ENCODE data around the gene CCDC146.
"Not testable (repeated sequence)": the region's sequence is repeated elsewhere in the genome, so short reads cannot be mapped to it uniquely, and the experiment has no call there.

Gene CCDC146, protein sequence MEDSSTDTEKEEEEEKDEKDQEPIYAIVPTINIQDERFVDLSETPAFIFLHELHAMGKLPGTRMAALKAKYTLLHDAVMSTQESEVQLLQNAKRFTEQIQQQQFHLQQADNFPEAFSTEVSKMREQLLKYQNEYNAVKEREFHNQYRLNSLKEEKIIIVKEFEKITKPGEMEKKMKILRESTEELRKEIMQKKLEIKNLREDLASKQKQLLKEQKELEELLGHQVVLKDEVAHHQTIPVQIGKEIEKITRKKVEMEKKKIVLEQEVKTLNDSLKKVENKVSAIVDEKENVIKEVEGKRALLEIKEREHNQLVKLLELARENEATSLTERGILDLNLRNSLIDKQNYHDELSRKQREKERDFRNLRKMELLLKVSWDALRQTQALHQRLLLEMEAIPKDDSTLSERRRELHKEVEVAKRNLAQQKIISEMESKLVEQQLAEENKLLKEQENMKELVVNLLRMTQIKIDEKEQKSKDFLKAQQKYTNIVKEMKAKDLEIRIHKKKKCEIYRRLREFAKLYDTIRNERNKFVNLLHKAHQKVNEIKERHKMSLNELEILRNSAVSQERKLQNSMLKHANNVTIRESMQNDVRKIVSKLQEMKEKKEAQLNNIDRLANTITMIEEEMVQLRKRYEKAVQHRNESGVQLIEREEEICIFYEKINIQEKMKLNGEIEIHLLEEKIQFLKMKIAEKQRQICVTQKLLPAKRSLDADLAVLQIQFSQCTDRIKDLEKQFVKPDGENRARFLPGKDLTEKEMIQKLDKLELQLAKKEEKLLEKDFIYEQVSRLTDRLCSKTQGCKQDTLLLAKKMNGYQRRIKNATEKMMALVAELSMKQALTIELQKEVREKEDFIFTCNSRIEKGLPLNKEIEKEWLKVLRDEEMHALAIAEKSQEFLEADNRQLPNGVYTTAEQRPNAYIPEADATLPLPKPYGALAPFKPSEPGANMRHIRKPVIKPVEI

DNA sequence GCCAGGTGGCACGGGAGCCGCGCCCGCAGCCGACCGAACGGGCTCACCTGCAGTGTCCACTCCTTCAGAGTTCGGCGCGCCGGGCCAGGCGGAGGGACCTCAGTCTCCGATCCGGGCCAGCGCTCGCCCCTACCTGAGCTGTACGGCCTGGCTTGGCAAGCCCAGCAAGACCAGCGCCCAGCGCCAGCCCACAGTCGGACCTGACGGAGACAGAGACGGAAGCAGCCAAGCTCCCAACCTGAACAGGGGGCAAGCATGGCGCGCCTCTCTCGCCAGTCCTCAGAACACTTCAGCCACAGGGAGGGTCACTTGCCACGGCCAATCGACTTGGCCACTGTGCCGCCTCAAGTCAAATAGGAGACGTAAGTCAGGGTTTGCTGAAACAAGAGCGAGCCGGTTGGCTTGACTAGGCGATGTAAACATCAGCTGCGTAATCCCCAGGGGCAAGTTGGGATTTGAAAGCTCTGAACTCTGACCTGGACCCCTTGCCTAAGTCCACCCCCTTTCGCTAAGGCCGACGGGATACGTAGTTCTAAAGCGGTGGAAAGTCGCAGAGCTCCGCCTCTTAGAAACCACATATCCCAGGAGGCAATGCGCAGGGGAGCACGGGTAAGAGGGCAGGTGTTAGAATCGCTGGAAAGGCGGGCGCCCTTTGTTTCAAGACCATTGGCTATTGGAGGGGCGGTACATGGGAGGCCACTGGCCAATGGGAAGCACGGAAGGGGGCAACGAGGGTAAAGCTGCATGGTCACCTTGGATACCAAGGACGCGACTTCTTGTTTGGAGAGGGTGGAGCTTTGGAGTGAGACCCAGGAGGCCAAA lies at the start of gene CCDC146:
TSS of gene CCDC146 (plus strand) at position 756 of the 822 bp plus-strand sequence. CDS start 45,054 bp downstream, outside the sequence.
- peak; percentile 90 for DNase-seq

DNA sequence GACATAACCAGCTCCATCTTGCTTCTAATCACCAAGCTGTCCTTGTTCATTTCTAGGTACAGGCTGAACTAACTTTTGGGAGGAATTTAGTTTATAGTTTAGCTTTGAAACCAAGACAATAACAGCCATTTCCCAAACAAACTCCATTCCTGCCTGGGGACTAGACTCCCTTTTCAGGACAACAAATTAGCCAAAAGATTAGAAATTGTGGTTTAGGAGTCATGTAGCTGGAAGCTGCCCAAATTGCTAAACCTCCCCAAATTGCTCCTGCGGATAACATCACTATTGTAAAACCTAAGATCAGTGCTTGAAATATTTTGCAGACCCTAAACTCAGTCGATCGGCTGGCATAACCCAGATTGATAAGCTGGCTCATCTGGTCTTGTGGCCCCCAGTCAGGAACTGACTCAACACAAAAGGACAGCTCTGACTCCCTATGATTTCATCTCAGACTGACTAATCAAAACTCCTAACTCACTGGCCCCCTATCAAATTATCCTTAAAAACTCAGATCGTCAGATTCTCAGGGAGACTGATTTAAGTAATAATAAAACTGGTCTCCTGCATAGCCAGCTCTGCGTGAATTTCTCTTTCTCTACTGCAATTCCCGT lies 47.5 kb upstream of the CCDC146 start:
- DNase-seq: not testable (repeated sequence)

DNA sequence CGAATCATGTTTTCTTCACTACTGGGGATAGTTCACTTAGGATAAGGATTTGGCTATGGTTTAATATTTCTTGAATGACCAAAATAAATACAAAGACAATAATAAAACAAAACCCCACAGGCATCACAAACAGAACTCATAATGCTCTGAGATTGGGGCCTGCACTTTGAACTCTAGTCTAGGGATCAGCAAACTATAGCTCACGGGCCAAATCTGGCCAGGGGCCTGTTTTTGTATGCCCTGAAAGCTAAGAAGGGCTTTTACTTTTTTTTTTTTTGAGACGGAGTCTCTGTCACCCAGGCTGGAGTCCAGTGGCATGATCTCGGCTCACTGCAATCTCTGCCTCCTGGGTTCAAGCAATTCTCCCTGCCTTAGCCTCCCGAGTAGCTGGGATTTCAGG lies 45.4 kb upstream of the CCDC146 start:
- DNase-seq: not testable (repeated sequence)

DNA sequence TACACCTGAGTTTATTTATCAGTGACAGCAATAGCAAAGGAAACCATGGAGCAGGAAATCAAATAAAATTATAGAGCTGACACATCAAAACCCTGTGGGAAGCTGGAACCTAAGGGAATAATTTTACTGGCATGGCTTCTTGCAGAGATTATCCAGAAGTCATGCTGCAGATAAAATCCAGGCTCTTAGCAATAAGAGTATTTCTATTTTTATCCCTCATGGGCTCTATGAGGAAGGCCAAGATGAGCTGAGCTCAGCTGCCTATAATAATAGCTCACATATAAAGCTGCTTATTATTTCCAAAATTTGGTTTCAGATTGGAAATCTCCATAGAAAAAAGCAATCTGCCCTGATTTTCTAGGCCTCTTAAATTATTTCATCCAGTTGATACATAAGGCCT lies 43.3 kb upstream of the CCDC146 start:
- DNase-seq: not testable (repeated sequence)

DNA sequence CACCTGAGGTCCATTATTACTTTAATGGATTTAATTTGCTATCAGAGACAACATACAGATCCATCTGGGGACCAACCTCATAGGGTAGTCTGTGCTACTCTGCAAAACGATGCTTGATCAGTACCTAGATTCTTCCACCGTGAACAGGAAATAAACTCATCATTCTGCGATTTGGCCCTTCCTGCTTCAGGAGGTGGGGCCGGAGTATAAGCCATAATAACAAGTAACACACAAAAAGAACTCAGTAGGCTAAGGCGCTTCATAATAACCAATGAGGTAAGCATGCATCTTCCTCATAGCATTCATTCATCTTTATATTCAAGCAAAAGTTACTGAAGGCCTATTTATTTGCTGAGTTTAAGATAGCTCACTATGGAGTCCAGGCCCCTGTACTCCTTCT lies 42.8 kb upstream of the CCDC146 start:
- DNase-seq: not testable (repeated sequence)

DNA sequence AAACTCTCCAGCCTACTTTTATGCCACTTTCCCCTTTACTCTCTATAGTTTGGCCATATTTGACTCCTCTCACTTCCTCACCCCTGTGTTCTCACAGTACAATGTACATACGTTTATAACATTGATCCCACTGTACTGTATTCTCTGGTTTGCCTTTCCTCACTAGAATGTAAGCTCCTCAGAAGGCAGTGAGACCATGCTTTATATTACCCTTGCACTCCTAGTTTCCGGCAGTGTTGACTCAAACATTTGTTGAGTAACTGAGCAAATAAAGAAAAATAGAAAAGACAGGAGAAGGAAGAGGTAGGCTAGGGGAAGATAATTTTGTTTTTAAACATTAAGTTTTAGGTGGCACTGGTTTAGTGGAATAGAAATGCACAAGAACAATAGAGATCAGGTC lies 42.2 kb upstream of the CCDC146 start:
- not testable (repeated sequence) for DNase-seq

DNA sequence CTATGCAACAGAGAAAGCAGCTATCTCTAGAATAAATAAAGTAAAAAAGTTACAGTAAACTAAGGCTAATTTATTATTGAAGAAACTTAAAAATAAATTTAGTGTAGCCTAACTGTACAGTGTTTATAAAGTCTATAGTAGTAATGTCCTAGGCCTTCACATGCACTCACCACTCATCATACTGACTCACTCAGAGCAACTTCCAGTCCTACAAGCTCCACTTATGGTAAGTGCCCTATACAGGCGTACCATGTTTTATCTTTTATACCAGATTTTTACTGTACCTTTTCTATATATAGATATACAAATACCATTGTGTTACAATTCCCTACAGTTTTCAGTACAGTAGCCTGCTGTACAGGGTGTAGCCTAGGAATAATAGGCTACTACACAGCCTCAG lies 40.2 kb upstream of the CCDC146 start:
- not testable (repeated sequence) for DNase-seq

DNA sequence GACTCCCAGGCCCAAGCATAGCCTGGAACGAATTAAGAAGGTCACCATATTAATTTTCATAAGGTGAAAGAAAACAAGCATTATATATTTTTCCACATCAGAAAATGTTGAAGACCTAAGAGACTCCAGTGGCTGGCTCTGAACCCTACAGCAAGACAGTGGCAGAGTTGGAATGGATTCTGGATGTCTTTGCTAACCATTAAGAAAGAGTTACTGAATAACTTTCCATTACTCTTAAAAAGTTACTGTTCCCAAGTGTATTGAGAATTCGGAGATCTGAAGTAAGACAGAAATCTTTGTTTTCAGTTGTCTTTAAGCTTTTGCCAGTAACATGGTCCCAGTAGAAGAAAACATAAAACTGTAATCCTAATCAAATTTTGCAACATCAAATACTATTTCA lies 30.1 kb upstream of the CCDC146 start:
- DNase-seq: not testable (repeated sequence)

DNA sequence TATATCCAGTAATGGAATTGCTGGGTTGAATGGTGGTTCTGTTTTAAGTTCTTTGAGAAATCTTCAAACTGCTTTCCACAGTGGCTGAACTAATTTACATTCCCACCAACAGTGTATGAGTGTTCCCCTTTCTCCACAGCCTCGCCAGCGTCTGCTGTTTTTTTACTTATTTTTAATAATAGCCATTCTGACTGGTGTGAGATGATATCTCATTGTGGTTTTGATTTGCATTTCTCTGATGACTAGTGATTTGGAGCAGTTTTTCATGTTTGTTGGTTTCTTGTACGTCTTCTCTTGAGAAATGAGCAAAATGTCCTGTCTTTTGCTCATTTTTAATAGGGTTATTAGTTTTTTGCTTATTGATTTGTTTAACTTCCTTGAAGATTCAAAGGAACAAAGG lies 21.9 kb upstream of the CCDC146 start:
- not testable (repeated sequence) for DNase-seq

DNA sequence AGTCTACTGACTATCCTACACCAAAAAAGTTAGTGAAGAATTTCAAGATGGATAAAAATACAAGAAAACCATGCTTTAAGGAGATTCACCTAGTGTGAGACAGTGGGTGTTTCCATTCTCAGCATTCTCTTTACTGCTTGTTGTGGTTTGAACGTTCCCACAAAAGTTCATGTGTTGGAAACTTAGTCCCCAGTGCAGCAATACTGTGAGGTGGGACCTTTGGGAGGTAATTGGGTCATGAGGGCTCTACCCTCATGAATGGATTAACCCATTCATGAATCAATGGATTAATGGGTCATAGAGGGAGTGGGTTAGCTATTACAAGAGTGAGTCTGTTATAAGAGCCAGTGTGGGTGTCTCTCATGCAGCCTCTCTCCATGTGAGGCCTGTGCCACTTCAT lies 21.2 kb upstream of the CCDC146 start:
- DNase-seq: not testable (repeated sequence)

DNA sequence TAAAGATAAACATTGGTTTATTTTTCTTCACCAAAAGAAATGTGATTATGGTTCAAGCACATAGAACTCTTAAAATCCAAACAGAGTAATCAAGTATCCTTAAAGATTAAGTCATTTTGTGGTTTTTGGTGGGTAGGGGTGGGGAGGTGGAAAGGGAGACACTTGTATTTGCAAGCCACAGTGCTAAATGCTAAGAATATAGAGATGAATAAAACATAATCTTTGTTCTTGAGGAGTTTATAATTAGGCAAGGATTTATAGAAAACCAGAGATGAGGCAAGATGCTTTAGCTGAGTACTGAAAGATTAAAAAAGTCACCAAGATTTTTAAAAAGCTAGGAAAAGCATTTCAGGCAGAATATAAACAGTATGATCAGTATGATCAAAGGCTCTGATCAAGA lies 19.7 kb upstream of the CCDC146 start:
- DNase-seq: not testable (repeated sequence)

DNA sequence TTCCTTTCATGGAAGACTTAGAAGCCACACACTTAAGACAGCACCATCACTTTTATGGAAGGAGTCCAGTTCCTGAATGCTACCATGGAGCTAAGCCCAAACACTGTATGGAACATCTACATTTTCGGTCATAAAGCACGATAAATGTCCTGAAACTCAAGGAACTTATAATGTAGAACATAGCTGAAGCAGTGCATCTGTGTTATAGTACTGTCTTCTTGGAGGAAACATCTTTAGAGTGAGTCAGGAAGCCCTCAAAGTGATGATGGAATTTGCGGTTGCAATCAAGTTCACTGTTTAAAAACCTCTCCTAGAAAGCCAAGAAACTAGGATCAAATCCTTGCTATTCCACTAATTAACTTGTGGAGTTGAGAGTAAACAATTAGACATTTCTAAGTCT lies 16.5 kb upstream of the CCDC146 start:
- DNase-seq: not testable (repeated sequence)

DNA sequence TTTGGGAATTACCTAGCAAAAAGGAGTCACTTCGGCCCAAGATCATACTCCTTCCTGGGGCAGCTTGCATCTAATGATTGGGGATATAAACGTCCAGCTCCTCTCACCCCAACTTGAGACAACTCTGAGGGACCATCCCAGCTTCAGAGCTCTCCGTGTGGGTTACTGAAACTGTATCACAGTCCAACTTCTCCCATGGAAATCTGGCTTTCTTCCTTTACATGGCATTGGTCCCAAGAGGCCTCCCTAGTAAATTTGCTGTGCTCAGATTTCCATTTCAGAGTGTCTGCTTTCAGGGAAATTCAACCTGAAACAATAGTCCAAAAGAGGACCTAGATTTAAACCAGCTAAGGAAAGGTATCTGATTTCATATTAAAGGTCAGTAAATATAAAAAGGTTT lies 14.8 kb upstream of the CCDC146 start:
- not testable (repeated sequence) for DNase-seq

DNA sequence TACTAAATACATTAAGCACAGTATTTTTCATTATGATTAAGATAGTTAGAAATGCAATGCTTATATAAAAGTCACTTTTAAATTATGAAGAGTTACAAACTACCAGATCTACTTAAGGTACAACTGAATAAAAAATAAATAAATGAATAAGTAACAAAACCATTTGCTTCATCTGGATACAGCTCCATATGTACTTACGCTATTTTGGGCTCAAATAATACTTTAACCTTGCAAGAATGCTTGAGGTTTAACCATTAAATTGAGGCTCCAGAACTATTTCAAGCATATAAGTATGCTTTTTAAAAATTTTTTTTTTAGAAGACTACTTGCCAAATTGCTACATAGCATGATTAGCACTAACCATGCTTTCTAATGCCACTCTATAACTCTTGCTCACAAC lies 14.1 kb upstream of the CCDC146 start:
- not testable (repeated sequence) for DNase-seq

DNA sequence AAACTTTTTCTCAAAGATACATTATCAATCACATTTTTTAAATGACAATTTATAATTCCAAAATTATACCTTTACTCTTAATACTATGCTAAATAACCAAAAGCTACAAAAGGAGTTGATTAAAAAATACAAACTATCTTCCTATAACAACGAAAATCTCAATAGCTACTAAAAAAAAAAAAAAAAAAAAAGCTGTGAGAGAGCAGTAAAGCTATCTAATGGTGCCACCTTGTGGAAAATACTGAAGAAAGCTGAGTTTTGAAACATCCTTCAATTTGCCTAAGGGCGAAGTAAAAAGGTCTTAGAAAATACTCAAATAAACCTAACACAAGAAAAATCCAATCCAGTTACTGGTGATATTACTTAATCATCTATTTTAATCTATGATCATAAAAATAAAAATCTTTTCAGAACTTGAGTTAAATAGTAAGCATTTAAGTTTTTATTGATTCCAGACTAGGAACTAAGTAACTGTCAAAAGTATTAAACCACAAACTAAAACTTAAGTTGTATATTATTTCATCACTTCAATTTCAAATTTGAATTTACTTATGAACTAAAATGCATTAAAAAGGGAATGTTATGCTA lies 9.6 kb upstream of the CCDC146 start:
- not testable (repeated sequence) for DNase-seq

DNA sequence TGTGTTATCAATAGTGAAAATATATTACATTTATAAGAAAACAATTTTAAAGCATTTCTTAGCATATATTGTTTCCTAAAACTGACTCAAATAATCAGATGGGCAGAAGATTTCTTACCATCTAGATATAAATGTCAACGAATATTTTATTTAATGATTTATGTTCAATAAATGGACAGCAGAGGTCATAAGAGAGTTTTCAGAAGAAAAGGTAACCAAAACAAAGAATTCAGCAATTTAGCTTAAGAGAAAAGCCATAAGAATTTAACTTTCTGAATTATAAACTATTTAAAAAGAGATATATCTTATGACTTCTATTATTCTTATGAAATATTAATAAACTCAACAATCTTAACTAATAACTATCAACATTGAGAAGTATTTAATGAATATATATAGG lies 3.1 kb downstream of the CCDC146 start:
- not testable (repeated sequence) for DNase-seq

DNA sequence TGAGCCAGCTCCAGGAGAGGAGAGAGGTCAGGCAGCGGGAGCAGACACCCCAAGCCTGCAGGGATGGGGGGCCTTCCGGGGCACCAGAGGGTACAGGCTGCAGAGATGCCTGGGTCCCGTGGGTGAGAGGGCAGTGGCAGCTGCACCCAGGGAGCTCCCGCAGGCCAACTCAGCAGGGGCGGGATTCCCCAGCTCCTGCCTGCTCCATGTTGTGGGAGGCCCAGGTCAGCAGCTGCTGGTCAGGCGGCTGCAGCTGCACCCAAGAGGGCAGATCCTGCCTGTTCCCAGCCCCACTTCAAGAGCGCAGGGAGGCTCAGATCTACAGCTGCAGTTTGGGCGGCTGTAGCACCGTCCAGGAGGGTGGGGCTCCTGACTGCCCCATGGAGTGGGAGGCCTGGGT lies 4.6 kb downstream of the CCDC146 start:
- not testable (repeated sequence) for DNase-seq

DNA sequence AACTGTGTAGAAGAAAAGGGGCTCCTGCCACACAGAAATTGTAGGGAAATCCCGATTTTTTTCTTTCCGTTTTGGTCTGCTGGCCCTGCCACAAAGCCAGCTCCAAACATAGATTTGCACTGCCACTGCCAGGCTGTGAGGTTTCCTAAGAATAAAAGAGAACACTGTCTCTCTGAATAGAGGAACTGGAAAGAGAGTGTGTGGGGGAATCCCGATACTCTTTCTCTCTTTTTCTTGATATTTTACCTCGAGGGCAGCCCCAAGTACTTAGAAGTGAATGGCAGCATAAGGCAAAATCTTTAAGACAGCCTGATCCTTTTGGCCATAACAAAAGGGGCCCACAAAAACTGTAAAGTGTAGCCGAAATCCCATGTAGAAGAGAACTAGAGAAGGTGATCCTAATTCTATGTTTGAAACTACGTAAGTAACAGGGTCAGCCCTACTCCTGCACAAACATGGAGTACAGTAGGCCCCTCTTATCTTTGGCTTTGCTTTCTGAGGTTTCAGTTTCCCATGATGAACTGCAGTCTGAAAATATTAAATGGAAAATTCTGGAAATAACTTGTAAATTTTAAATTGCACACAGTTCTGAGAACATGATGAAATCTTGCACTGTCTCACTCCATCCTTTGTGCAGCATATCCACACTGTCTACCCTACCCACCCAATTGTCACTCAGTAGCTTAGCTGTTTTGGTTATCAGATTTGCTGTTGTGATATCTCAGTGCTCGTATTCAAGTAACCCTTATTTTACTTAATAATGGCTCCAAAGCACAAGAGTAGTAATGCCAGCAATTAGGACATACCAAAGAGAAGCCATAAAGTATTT lies 6.4 kb downstream of the CCDC146 start:
- not testable (repeated sequence) for DNase-seq

DNA sequence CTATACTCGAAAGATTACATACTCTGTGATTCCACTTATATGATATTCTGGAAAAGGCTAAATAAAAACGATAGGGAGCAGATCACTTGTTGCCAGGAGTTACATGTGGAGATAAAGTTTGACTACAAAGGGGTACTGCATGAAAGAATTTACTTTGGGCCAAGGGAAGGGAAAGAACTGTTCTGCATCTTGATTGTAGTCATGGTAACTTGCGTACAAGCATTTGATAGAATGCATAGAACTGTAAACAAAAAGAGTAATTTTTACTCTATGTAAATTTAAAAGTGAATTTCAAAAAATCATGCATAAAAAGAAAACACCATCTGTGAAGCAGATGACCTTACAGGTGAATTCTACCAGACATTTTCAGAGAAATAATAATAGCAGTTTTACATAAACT lies 9.4 kb downstream of the CCDC146 start:
- DNase-seq: not testable (repeated sequence)

DNA sequence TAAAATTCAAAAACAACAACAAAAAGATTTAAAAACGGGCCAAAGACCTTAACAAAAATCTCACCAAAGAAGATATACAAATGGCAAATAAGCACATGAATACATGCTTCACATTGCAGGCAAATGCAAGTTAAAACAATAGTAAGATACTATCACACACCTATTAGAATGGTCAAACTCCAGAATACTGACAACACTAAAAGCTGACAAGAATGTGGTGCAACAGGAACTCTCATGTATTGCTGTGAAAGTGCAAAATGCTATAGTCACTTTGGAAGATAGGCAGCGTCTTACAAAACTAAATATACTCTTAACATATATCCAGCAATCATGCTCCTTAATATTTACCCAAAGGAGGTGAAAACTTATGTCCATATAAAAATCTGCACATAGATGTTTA lies 16.3 kb downstream of the CCDC146 start:
- not testable (repeated sequence) for DNase-seq

DNA sequence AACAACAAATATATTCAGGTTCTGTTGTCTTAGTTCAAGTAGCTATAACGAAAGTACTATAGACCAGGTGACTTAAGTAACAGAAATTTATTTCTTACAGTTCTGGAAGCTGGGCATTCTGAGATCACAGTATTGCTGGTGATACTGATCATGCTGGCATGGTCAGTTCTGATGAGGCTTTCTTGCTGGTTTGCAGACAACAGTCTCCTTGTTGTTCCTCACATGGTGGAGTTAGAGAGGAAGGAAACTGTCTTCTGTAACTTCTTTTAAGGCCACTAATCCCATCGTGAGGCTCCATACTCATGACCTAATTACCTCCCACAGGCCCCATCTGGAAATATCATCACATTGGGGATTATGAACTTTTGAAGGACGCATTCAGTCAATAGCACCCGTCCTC lies 17.9 kb downstream of the CCDC146 start:
- not testable (repeated sequence) for DNase-seq

Measured in amniotic stem cell (primary cell).